Mucosa of rectum (tissue), 2 donors: Measurements from ENCODE around the gene RSRP1.
"Not testable (repeated sequence)": the region's sequence is repeated elsewhere in the genome, so short reads cannot be mapped to it uniquely, and the experiment has no call there.

ENCODE experiments used
- H3K27ac ChIP-seq, 2 donors: one replicate each; pipeline ENCODE4 v1.7.0; 2013; ENCODE audit warnings: inconsistent platforms in 2 of 2, low read depth in 2 of 2, low read length in 2 of 2
- H3K27me3 ChIP-seq, 2 donors: one replicate each; pipeline ENCODE4 v1.7.0; 2013; ENCODE audit warnings: low read length in 2 of 2; ENCODE audit not compliant: control insufficient read depth in 2 of 2, insufficient read depth in 2 of 2
- H3K36me3 ChIP-seq, 2 donors: one replicate each; pipeline ENCODE4 v1.7.0; 2013; ENCODE audit warnings: low read length in 2 of 2; ENCODE audit not compliant: control insufficient read depth in 2 of 2, insufficient read depth in 2 of 2
- H3K4me1 ChIP-seq, 2 donors: one replicate each; pipeline ENCODE4 v1.7.0; 2013; ENCODE audit warnings: low read length in 2 of 2, mild to moderate bottlenecking in 1 of 2; ENCODE audit not compliant: control insufficient read depth in 2 of 2, insufficient read depth in 2 of 2
- H3K4me3 ChIP-seq, 2 donors: one replicate each; pipeline ENCODE4 v1.7.0; 2013; ENCODE audit warnings: low read length in 2 of 2
- H3K9ac ChIP-seq, 2 donors: one replicate each; pipeline ENCODE4 v1.7.0; 2013; ENCODE audit warnings: low read length in 2 of 2, low read depth in 1 of 2, mild to moderate bottlenecking in 1 of 2
- H3K9me3 ChIP-seq, 2 donors: one replicate each; pipeline ENCODE4 v1.7.0; 2013; ENCODE audit warnings: low read length in 2 of 2; ENCODE audit not compliant: control insufficient read depth in 2 of 2
- donor health status: healthy.
- donor health status: Normal muscosa, but diverticular disease.

The RSRP1 gene

GRCh38 chr1:25238046-25238445 is 9.2 kb downstream of the RSRP1 start:
- Histone ChIP-seq H3K4me3 (no peak overlapping the region), H3K27ac (no peak overlapping the region), H3K9me3 (no peaks in the 10 kb centered on the region), H3K36me3 (peaks cover 13 to 16% of the 10 kb centered on the region in 2 donors), H3K27me3 (no peaks in the 10 kb centered on the region), H3K4me1 (peaks cover 27 to 35% of the 10 kb centered on the region in 2 donors), H3K9ac (peak overlapping the region in 1 of 2 donors; percentile 14)

GRCh38 chr1:25236261-25236660 is 11.0 kb downstream of the RSRP1 start:
- not testable (repeated sequence) for H3K4me3 ChIP-seq, H3K27me3 ChIP-seq, H3K9me3 ChIP-seq, H3K9ac ChIP-seq, H3K27ac ChIP-seq, H3K36me3 ChIP-seq
- peaks cover 40 to 46% of the 10 kb centered on the region in 2 donors for H3K4me1 ChIP-seq

DNA sequence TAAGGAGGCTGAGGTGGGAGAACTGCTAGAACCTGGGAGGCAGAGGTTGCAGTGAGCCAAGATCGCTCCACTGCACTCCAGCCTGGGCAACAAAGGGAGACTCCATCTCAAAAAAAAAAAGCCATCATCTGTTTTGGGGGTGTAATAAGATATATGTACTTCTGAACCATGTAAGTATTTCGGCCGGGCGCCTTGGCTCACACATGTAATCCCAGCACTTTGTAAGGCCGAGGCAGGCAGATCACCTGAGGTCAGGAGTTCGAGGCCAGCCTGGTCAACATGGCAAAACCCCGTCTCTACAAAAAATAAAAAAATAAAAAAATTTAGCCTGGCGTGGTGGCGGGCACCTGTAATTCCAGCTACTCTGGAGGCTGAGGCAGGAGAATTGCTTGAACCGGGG is 11.8 kb downstream of the RSRP1 start:
- not testable (repeated sequence) for H3K27me3 ChIP-seq, H3K4me3 ChIP-seq, H3K36me3 ChIP-seq, H3K9me3 ChIP-seq, H3K27ac ChIP-seq, H3K9ac ChIP-seq
- H3K4me1 ChIP-seq, result peaks cover 36 to 42% of the 10 kb centered on the region in 2 donors

DNA sequence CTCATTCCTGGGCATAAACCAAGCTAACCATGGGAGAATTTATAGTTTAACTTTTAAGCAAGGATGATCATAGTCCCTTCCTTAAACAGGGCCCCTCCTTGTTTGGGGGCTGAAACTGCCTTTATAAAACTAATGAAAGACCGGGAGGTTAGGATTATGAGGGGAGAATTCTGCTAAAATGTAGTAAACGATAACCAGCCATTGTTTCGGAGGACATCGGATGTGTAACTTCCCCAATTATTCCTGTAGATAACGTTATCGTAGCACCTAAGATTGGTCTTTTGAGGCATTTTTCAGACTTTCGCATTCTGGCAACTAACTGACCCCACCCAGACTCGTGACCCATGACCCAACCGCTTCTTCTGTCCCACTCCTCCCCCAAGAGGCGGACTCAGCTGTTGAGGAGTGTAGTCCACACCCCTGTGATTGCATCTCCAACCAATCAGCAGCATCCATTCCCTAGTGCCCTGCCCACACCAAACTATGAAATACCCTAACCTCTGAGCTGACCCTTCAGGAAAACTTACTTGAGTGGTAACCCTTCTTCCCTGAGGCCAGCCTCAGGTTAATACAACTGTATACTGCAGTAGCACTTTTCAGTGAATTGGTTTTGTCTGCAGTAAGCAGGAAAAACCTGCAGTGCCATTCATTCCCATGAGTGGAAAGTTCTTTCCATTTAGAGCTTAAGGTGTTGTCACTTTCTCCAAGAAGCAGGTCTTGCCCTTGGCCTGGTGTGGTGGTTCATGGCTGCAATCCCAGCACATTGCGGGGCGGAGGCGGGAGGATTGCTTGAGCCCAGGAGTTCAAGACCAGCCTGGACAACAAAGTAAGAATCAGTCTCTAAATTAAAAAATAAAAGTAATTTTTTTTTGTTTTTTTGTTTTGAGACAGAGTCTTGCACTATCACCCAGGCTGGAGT is 14.1 kb downstream of the RSRP1 start:
- Histone ChIP-seq H3K27me3 (no peaks in the 10 kb centered on the region), H3K4me1 (peaks cover 23 to 29% of the 10 kb centered on the region in 2 donors), H3K9me3 (no peaks in the 10 kb centered on the region), H3K4me3 (peak overlapping the region; percentile 99), H3K36me3 (peaks cover 13 to 19% of the 10 kb centered on the region in 2 donors), H3K9ac (peak overlapping the region; percentile 94 to 98), H3K27ac (peak overlapping the region; percentile 95 to 98)

GRCh38 chr1:25232027-25232865 is 15.0 kb downstream of the RSRP1 start, which contains the start of gene SYF2:
Gene SYF2 (minus strand): TSS chr1:25232502. CDS start chr1:25232467, 35 bp downstream.
- H3K9ac ChIP-seq, result peak within 1 kb of the TSS; percentile 94 to 98
- H3K4me3 ChIP-seq, result peak within 1 kb of the TSS; percentile 99
- peaks cover 21 to 23% of the 10 kb centered on the region in 2 donors for H3K4me1 ChIP-seq
- no peaks in the 10 kb centered on the region for H3K9me3 ChIP-seq
- H3K36me3 ChIP-seq, result peaks cover 19 to 27% of the 10 kb centered on the region in 2 donors
- H3K27me3 ChIP-seq, result no peaks in the 10 kb centered on the region
- peak within 1 kb of the TSS; percentile 95 to 98 for H3K27ac ChIP-seq

- H3K36me3 ChIP-seq, result peaks cover 41 to 62% of the 10 kb centered on the region in 2 donors
- H3K4me1 ChIP-seq, result peaks cover 2 to 3% of the 10 kb centered on the region in 2 donors
Measured at GRCh38 chr1:25223471-25223870, 23.8 kb downstream of the RSRP1 start.

DNA sequence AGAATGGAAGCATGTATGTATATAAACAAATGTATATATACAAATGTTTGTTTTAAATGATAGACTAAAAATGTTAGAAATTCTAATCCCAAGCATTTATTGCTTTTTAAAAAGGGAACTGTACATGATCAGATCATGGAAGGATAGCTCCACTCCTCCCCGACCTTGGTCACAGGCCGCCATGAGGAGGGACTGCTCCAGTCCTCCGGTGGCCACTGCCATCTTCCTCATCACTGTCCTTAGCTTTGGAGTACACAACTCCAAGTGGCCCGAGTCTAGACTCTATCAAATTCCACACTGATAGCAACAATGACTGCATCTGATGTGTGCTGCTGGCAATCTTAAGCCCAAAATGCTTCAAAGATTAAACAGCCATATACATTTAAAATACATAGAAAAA is 24.6 kb downstream of the RSRP1 start:
- Histone ChIP-seq H3K27me3 (no peaks in the 10 kb centered on the region), H3K36me3 (peaks cover 37 to 56% of the 10 kb centered on the region in 2 donors), H3K9ac (no peak overlapping the region), H3K4me1 (peaks cover 2 to 3% of the 10 kb centered on the region in 2 donors), H3K4me3 (no peak overlapping the region), H3K27ac (no peak overlapping the region), H3K9me3 (no peaks in the 10 kb centered on the region)

More at GRCh38 chr1:25223471-25223870, 23.8 kb downstream of the RSRP1 start:
- H3K9me3 ChIP-seq, result no peaks in the 10 kb centered on the region
- no peak overlapping the region for H3K9ac ChIP-seq
- no peak overlapping the region for H3K27ac ChIP-seq
- H3K27me3 ChIP-seq, result no peaks in the 10 kb centered on the region
- H3K4me3 ChIP-seq, result no peak overlapping the region

DNA sequence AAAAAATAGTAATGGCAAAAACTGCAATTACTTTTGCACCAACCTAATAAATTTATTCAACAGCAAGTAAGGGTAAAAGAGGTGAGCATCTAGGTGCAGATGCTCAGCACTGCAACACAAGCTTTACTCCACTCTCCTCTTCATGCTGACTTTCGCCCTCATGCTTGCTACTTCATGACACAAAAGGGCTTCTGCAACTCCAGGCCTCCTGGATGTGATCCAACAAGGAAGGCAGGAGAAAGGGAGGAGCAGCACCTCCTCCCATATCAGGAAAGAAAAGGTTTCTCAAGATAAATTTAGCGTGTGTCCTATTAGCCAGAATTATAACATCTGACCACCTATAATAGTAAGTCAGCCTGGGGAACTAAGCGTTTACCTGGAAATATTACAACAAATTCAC is 26.6 kb downstream of the RSRP1 start:
- no peaks in the 10 kb centered on the region for H3K27me3 ChIP-seq
- H3K9me3 ChIP-seq, result no peaks in the 10 kb centered on the region
- H3K36me3 ChIP-seq, result peaks cover 25 to 40% of the 10 kb centered on the region in 2 donors
- no peak overlapping the region for H3K4me3 ChIP-seq
- H3K9ac ChIP-seq, result no peak overlapping the region
- H3K4me1 ChIP-seq, result peaks cover 2 to 3% of the 10 kb centered on the region in 2 donors
- H3K27ac ChIP-seq, result peak overlapping the region; percentile 32 to 62

DNA sequence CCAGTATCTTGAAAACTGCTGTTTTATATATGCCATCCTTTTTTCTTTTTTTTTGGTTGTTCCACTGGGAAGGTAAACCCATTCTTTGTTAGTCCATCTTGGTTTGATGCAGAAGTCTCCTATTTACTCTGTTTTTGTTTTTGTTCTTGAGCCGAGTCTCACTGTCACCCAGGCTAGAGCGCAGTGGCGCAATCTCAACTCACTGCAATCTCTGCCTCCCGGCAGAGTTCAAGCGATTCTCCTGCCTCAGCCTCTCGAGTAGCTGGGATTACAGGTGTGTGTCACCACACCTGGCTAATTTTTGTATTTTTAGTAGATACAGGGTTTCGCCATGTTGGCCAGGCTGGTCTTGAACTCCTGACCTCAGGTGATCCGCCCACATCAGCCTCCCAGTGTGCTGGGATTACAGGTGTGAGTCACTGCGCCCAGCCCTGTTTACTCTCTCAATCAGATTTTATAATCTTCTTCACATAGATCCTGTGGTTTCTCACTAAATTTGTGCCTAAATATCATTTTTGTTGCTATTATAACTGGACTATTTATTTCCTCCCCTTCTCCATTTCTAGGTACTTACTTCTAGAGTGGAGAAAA is 27.5 kb downstream of the RSRP1 start:
- Histone ChIP-seq H3K4me1 (peaks cover 2 to 3% of the 10 kb centered on the region in 2 donors), H3K9me3 (no peaks in the 10 kb centered on the region), H3K9ac (no peak overlapping the region), H3K27me3 (no peaks in the 10 kb centered on the region), H3K36me3 (peaks cover 23 to 37% of the 10 kb centered on the region in 2 donors), H3K4me3 (no peak overlapping the region), H3K27ac (peak overlapping the region; percentile 4 to 56)
